Ishikawa (cell line): ENCODE data around the gene ANKFN1.

Experiments used
- CEBPB ChIP-seq: IDR thresholded peaks from 2 replicates; pipeline ENCODE4 v1.6.1; 2012
- CREB1 ChIP-seq: IDR thresholded peaks from 2 replicates; pipeline ENCODE4 v1.6.1; 2012; ENCODE audit warnings: low read depth
- EGR1 ChIP-seq: IDR thresholded peaks from 2 replicates; pipeline ENCODE4 v1.6.1; 2012
- EP300 ChIP-seq: IDR thresholded peaks from 2 replicates; pipeline ENCODE4 v1.6.1; 2012; ENCODE audit warnings: borderline replicate concordance
- FOXM1 ChIP-seq: IDR thresholded peaks from 2 replicates; pipeline ENCODE4 v1.6.1; 2012; ENCODE audit warnings: low read depth, borderline replicate concordance
- MAX ChIP-seq: IDR thresholded peaks from 2 replicates; pipeline ENCODE4 v1.6.1; 2012
- NFIC ChIP-seq: IDR thresholded peaks from 2 replicates; pipeline ENCODE4 v1.6.1; 2012
- RAD21 ChIP-seq: IDR thresholded peaks from 2 replicates; pipeline ENCODE4 v1.6.1; 2012; ENCODE audit warnings: low read depth
- REST ChIP-seq: IDR thresholded peaks from 2 replicates; pipeline ENCODE4 v1.6.1; 2012; ENCODE audit warnings: low read depth, mild to moderate bottlenecking
- TAF1 ChIP-seq: IDR thresholded peaks from 2 replicates; pipeline ENCODE4 v1.6.1; 2012; ENCODE audit warnings: low read depth, mild to moderate bottlenecking
- TCF12 ChIP-seq: IDR thresholded peaks from 2 replicates; pipeline ENCODE4 v1.6.1; 2012; ENCODE audit warnings: low read depth
- TEAD4 ChIP-seq: IDR thresholded peaks from 2 replicates; pipeline ENCODE4 v1.6.1; 2012
- USF1 ChIP-seq: IDR thresholded peaks from 2 replicates; pipeline ENCODE4 v1.6.1; 2012
- YY1 ChIP-seq: IDR thresholded peaks from 2 replicates; pipeline ENCODE4 v1.6.1; 2012; ENCODE audit warnings: low read depth
- ZBTB7A ChIP-seq: IDR thresholded peaks from 2 replicates; pipeline ENCODE4 v1.6.1; 2012; ENCODE audit warnings: low read depth

ANKFN1 gene

GRCh38 chr17:56326001-56326359 is 172.7 kb downstream of the ANKFN1 start:
- TF ChIP-seq ZBTB7A (no peak), CEBPB (no peak), TAF1 (no peak), TEAD4 (no peak), EP300 (no peak), FOXM1 (no peak), NFIC (no peak), MAX (no peak), USF1 (no peak), YY1 (no peak), REST (no peak)

GRCh38 chr17:56347639-56348038 is 194.4 kb downstream of the ANKFN1 start:
- TF ChIP-seq REST (no peak), YY1 (no peak), NFIC (no peak), EP300 (no peak), TCF12 (no peak), EGR1 (no peak), MAX (no peak), TEAD4 (no peak), CEBPB (no peak), USF1 (no peak), CREB1 (no peak)

- TF ChIP-seq USF1 (no peak), REST (no peak), NFIC (no peak), MAX (no peak), YY1 (no peak), TCF12 (no peak), CREB1 (no peak), TEAD4 (no peak)
Observed at GRCh38 chr17:56350592-56350991, 197.3 kb downstream of the ANKFN1 start.

- TF ChIP-seq FOXM1, result no peak
- no peak for TF ChIP-seq MAX
- no peak for TF ChIP-seq CREB1
- TF ChIP-seq EP300, result no peak
- TF ChIP-seq RAD21, result no peak
- no peak for TF ChIP-seq TCF12
- TF ChIP-seq USF1, result no peak
- TF ChIP-seq REST, result no peak
- no peak for TF ChIP-seq NFIC
- no peak for TF ChIP-seq YY1
- no peak for TF ChIP-seq TAF1
- TF ChIP-seq TEAD4, result no peak
- no peak for TF ChIP-seq EGR1
- no peak for TF ChIP-seq ZBTB7A
- no peak for TF ChIP-seq CEBPB
Observed at GRCh38 chr17:56351675-56352074, 198.4 kb downstream of the ANKFN1 start.
